Mesendoderm (in vitro differentiated cells): Measurements from ENCODE around the gene SRGAP1.

Experiments
- DNase-seq: peaks from one replicate; pipeline ENCODE4 v3.0.0; 2013
- H2AK5ac ChIP-seq: 2 replicates; pipeline ENCODE4 v1.6.1; 2013; ENCODE audit warnings: low read length, inconsistent platforms
- H2BK120ac ChIP-seq: 2 replicates; pipeline ENCODE4 v1.6.1; 2013; ENCODE audit warnings: low read depth, mild to moderate bottlenecking, low read length, moderate library complexity, mixed read lengths
- H2BK15ac ChIP-seq: replicated peaks from 2 replicates; pipeline ENCODE4 v1.6.1; 2013; ENCODE audit warnings: low read depth, mild to moderate bottlenecking, moderate library complexity
- H2BK5ac ChIP-seq: 2 replicates; pipeline ENCODE4 v1.6.1; 2013; ENCODE audit warnings: low read length, inconsistent platforms
- H3K18ac ChIP-seq: 2 replicates; pipeline ENCODE4 v1.6.1; 2013; ENCODE audit warnings: mild to moderate bottlenecking, low read length, mixed read lengths
- H3K23ac ChIP-seq: one replicate; pipeline ENCODE4 v1.6.1; 2013; ENCODE audit warnings: low read length
- H3K27ac ChIP-seq: 2 replicates; pipeline ENCODE4 v1.5.1; 2013; ENCODE audit warnings: low read depth, mild to moderate bottlenecking, inconsistent platforms, low read length, moderate library complexity
- H3K27me3 ChIP-seq: 2 replicates; pipeline ENCODE4 v1.6.1; 2013; ENCODE audit warnings: low read length, control low read depth, mild to moderate bottlenecking, inconsistent platforms; ENCODE audit not compliant: insufficient read depth, poor library complexity
- H3K36me3 ChIP-seq: 2 replicates; pipeline ENCODE4 v1.6.1; 2013; ENCODE audit warnings: low read length, inconsistent platforms; ENCODE audit not compliant: control insufficient read depth, insufficient read depth
- H3K4ac ChIP-seq: one replicate; pipeline ENCODE4 v1.6.1; 2013; ENCODE audit warnings: low read depth, mild to moderate bottlenecking, low read length, moderate library complexity
- H3K4me1 ChIP-seq: 2 replicates; pipeline ENCODE4 v1.6.1; 2013; ENCODE audit warnings: low read depth, low read length, inconsistent platforms; ENCODE audit not compliant: control insufficient read depth
- H3K4me2 ChIP-seq: 2 replicates; pipeline ENCODE4 v1.6.1; 2013; ENCODE audit warnings: low read length
- H3K4me3 ChIP-seq: 2 replicates; pipeline ENCODE4 v1.5.1; 2013; ENCODE audit warnings: mild to moderate bottlenecking, low read length
- H3K56ac ChIP-seq: one replicate; pipeline ENCODE4 v1.6.1; 2013; ENCODE audit warnings: low read length
- H3K79me1 ChIP-seq: 2 replicates; pipeline ENCODE4 v1.6.1; 2013; ENCODE audit warnings: low read length, inconsistent platforms
- H3K79me2 ChIP-seq: 2 replicates; pipeline ENCODE4 v1.6.1; 2013; ENCODE audit warnings: mild to moderate bottlenecking, low read length; ENCODE audit not compliant: control insufficient read depth, insufficient read depth
- H3K9ac ChIP-seq: 2 replicates; pipeline ENCODE4 v1.6.1; 2013; ENCODE audit warnings: low read length, inconsistent platforms
- H4K5ac ChIP-seq: one replicate; pipeline ENCODE4 v1.6.1; 2013; ENCODE audit warnings: low read length
- H4K8ac ChIP-seq: one replicate; pipeline ENCODE4 v1.6.1; 2013; ENCODE audit warnings: low read depth, mild to moderate bottlenecking, control low read depth, low read length, moderate library complexity
- WGBS: extraction: QIAGEN DNeasy Blood & Tissue Kit; methylation state at CpG from one replicate; pipeline ENCODE4 v1.1.7; 2013; ENCODE audit warnings: low lambda C conversion rate, missing lambda C conversion rate; ENCODE audit not compliant: insufficient coverage; ENCODE audit errors: extremely low coverage; 5-methylcytosine and 5-hydroxymethylcytosine counted together

Gene SRGAP1

GRCh38 chr12:63944034-63944579, 99.6 kb downstream of the SRGAP1 start:
- Histone ChIP-seq H4K5ac (no peak overlapping the region), H2AK5ac (no peak overlapping the region), H3K4ac (no peak overlapping the region), H3K56ac (no peak overlapping the region), H3K4me2 (no peak overlapping the region), H3K4me1 (no peaks in the 10 kb centered on the region), H2BK120ac (no peak overlapping the region), H2BK5ac (no peak overlapping the region), H3K18ac (no peak overlapping the region), H3K79me1 (no peaks in the 10 kb centered on the region), H2BK15ac (no peak overlapping the region), H3K27me3 (no peaks in the 10 kb centered on the region), H3K9ac (no peak overlapping the region), H3K27ac (no peak overlapping the region), H3K79me2 (no peaks in the 10 kb centered on the region), H4K8ac (no peak overlapping the region), H3K23ac (no peak overlapping the region), H3K4me3 (no peak overlapping the region), H3K36me3 (no peaks in the 10 kb centered on the region)
- no peak for DNase-seq
- no CpG with 5 or more reads among the region's 2 CpGs for WGBS

GRCh38 chr12:63944586-63945228, 100.2 kb downstream of the SRGAP1 start:
- Histone ChIP-seq H3K4me2 (no peak overlapping the region), H2BK15ac (no peak overlapping the region), H3K9ac (no peak overlapping the region), H3K27ac (no peak overlapping the region), H3K23ac (no peak overlapping the region), H3K79me2 (no peaks in the 10 kb centered on the region), H4K5ac (no peak overlapping the region), H3K18ac (no peak overlapping the region), H3K4me1 (no peaks in the 10 kb centered on the region), H3K4me3 (no peak overlapping the region), H2AK5ac (no peak overlapping the region), H2BK5ac (no peak overlapping the region), H3K27me3 (no peaks in the 10 kb centered on the region), H3K56ac (no peak overlapping the region), H4K8ac (no peak overlapping the region), H3K79me1 (no peaks in the 10 kb centered on the region), H3K36me3 (no peaks in the 10 kb centered on the region), H2BK120ac (no peak overlapping the region), H3K4ac (no peak overlapping the region)
- no peak for DNase-seq
- no CpG with 5 or more reads among the region's 5 CpGs for WGBS

GRCh38 chr12:63945777-63946176, 101.3 kb downstream of the SRGAP1 start:
- no peak overlapping the region for H2BK15ac ChIP-seq
- H3K18ac ChIP-seq: no peak overlapping the region
- no peaks in the 10 kb centered on the region for H3K79me2 ChIP-seq
- H2AK5ac ChIP-seq: no peak overlapping the region
- no peak overlapping the region for H3K23ac ChIP-seq
- H3K27ac ChIP-seq: no peak overlapping the region
- H2BK120ac ChIP-seq: no peak overlapping the region
- no peak overlapping the region for H4K8ac ChIP-seq
- no peak overlapping the region for H3K9ac ChIP-seq
- no peak overlapping the region for H3K4ac ChIP-seq
- no peak overlapping the region for H3K4me3 ChIP-seq
- no peak overlapping the region for H2BK5ac ChIP-seq
- DNase-seq: no peak
- no peak overlapping the region for H3K56ac ChIP-seq
- no peaks in the 10 kb centered on the region for H3K36me3 ChIP-seq
- H3K27me3 ChIP-seq: no peaks in the 10 kb centered on the region
- no peaks in the 10 kb centered on the region for H3K79me1 ChIP-seq
- H3K4me1 ChIP-seq: no peaks in the 10 kb centered on the region
- no peak overlapping the region for H3K4me2 ChIP-seq
- no peak overlapping the region for H4K5ac ChIP-seq

GRCh38 chr12:63948211-63948610, 103.7 kb downstream of the SRGAP1 start:
- no peaks in the 10 kb centered on the region for H3K36me3 ChIP-seq
- no peaks in the 10 kb centered on the region for H3K27me3 ChIP-seq
- no peak overlapping the region for H2BK120ac ChIP-seq
- H3K4me2 ChIP-seq: no peak overlapping the region
- no peak overlapping the region for H3K27ac ChIP-seq
- H2BK15ac ChIP-seq: no peak overlapping the region
- no peak overlapping the region for H4K8ac ChIP-seq
- H3K79me2 ChIP-seq: no peaks in the 10 kb centered on the region
- no peak overlapping the region for H2AK5ac ChIP-seq
- no peak overlapping the region for H4K5ac ChIP-seq
- no peak overlapping the region for H3K18ac ChIP-seq
- no peak overlapping the region for H3K23ac ChIP-seq
- DNase-seq: no peak
- H3K79me1 ChIP-seq: no peaks in the 10 kb centered on the region
- no peak overlapping the region for H3K9ac ChIP-seq
- no peak overlapping the region for H2BK5ac ChIP-seq
- H3K4ac ChIP-seq: no peak overlapping the region
- H3K56ac ChIP-seq: no peak overlapping the region
- H3K4me3 ChIP-seq: no peak overlapping the region
- H3K4me1 ChIP-seq: no peaks in the 10 kb centered on the region

GRCh38 chr12:63949902-63950301, 105.4 kb downstream of the SRGAP1 start:
- Histone ChIP-seq H3K18ac (no peak overlapping the region), H3K4me3 (no peak overlapping the region), H3K9ac (no peak overlapping the region), H3K79me1 (no peaks in the 10 kb centered on the region), H2BK5ac (no peak overlapping the region), H3K4me2 (no peak overlapping the region), H3K56ac (no peak overlapping the region), H3K23ac (no peak overlapping the region), H3K4ac (no peak overlapping the region), H4K8ac (no peak overlapping the region), H3K4me1 (no peaks in the 10 kb centered on the region), H3K79me2 (no peaks in the 10 kb centered on the region), H3K27ac (no peak overlapping the region), H2AK5ac (no peak overlapping the region), H2BK120ac (no peak overlapping the region), H3K27me3 (no peaks in the 10 kb centered on the region), H4K5ac (no peak overlapping the region), H3K36me3 (no peaks in the 10 kb centered on the region), H2BK15ac (no peak overlapping the region)
- DNase-seq: no peak
- WGBS: no CpG with 5 or more reads among the region's 2 CpGs

GRCh38 chr12:63952995-63953394, 108.5 kb downstream of the SRGAP1 start:
- Histone ChIP-seq H3K9ac (no peak overlapping the region), H3K79me2 (no peaks in the 10 kb centered on the region), H4K5ac (no peak overlapping the region), H3K27ac (no peak overlapping the region), H4K8ac (no peak overlapping the region), H3K56ac (no peak overlapping the region), H3K4me3 (no peak overlapping the region), H3K27me3 (no peaks in the 10 kb centered on the region), H3K4me1 (no peaks in the 10 kb centered on the region), H2BK15ac (no peak overlapping the region), H3K36me3 (no peaks in the 10 kb centered on the region), H3K79me1 (no peaks in the 10 kb centered on the region), H2BK5ac (no peak overlapping the region), H3K4me2 (no peak overlapping the region), H2AK5ac (no peak overlapping the region), H3K4ac (no peak overlapping the region), H3K18ac (no peak overlapping the region), H3K23ac (no peak overlapping the region), H2BK120ac (no peak overlapping the region)
- WGBS: no CpG with 5 or more reads among the region's 1 CpG
- no peak for DNase-seq
